Measurements from ENCODE around the gene NUDT8. TPM values are rescaled to one million over a fixed set of nuclear protein-coding genes. Genes with fewer than 3 reads are reported as not detected.

The NUDT8 gene
- total RNA-seq, 1 experiment from 2014 or later = 13.2 TPM

Other genes with a start within 250 kb of the NUDT8 start
- gene RAD9A, start 238.0 kb downstream of the NUDT8 start, total RNA-seq (2021; ENCODE audit: unreplicated experiment) = 33.1 TPM
- 361 TPM for gene PPP1CA, start 228.1 kb downstream of the NUDT8 start, total RNA-seq (2021; ENCODE audit: unreplicated experiment)
- gene TBC1D10C, start 225.9 kb downstream of the NUDT8 start, total RNA-seq (2021; ENCODE audit: unreplicated experiment) = 0.33 TPM
- 1.0 TPM for gene CARNS1, start 214.3 kb downstream of the NUDT8 start, total RNA-seq (2021; ENCODE audit: unreplicated experiment)
- 68.5 TPM for gene RPS6KB2, start 201.4 kb downstream of the NUDT8 start, total RNA-seq (2021; ENCODE audit: unreplicated experiment)
- gene PTPRCAP, start 192.3 kb downstream of the NUDT8 start, total RNA-seq (2021; ENCODE audit: unreplicated experiment) = 0.82 TPM
- 158 TPM for gene CORO1B, start 186.5 kb downstream of the NUDT8 start, total RNA-seq (2021; ENCODE audit: unreplicated experiment)
- not detected for gene GPR152, start 177.2 kb downstream of the NUDT8 start, total RNA-seq (2021; ENCODE audit: unreplicated experiment)
- gene CABP4, start 174.6 kb downstream of the NUDT8 start, total RNA-seq (2021; ENCODE audit: unreplicated experiment) = not detected
- gene TMEM134, start 160.7 kb downstream of the NUDT8 start, total RNA-seq (2021; ENCODE audit: unreplicated experiment) = 65.0 TPM
- 87.8 TPM for gene AIP, start 146.9 kb downstream of the NUDT8 start, total RNA-seq (2021; ENCODE audit: unreplicated experiment)
- gene PITPNM1, start 124.6 kb downstream of the NUDT8 start, total RNA-seq (2021; ENCODE audit: unreplicated experiment) = 70.4 TPM
- 76.1 TPM for gene CDK2AP2, start 121.8 kb downstream of the NUDT8 start, total RNA-seq (2021; ENCODE audit: unreplicated experiment)
- gene CABP2, start 106.5 kb downstream of the NUDT8 start, total RNA-seq (2021; ENCODE audit: unreplicated experiment) = not detected
- gene GSTP1, start 46.1 kb downstream of the NUDT8 start, total RNA-seq (2021; ENCODE audit: unreplicated experiment) = 570 TPM
- 281 TPM for gene NDUFV1, start 23.0 kb downstream of the NUDT8 start, total RNA-seq (2021; ENCODE audit: unreplicated experiment)
- gene TBX10, start 9.8 kb upstream of the NUDT8 start, total RNA-seq (2021; ENCODE audit: unreplicated experiment) = not detected
- 0.26 TPM for gene ACY3, start 20.8 kb upstream of the NUDT8 start, total RNA-seq (2021; ENCODE audit: unreplicated experiment)
- not detected for gene ALDH3B2, start 44.7 kb upstream of the NUDT8 start, total RNA-seq (2021; ENCODE audit: unreplicated experiment)